AG20443 (cell line): Measurements from ENCODE around the gene HEXIM2.

Experiments used
- DNase-seq: peaks from one replicate; pipeline ENCODE4 v3.0.0; 2012; ENCODE audit warnings: low spot score, mixed read lengths

Gene HEXIM2

GRCh38 chr17:45170280-45170930 is 8.7 kb downstream of the HEXIM2 start:
- no peak for DNase-seq

GRCh38 chr17:45170931-45171337 is 9.3 kb downstream of the HEXIM2 start:
- peak; percentile 90 for DNase-seq

- DNase-seq, result peak; percentile 47
Measured at GRCh38 chr17:45171338-45172231, 9.9 kb downstream of the HEXIM2 start.

- no peak for DNase-seq
Measured at GRCh38 chr17:45172232-45172540, 10.5 kb downstream of the HEXIM2 start.

- DNase-seq, result peak; percentile 80
Measured at GRCh38 chr17:45172541-45173286, 11.0 kb downstream of the HEXIM2 start.

GRCh38 chr17:45175759-45176115 is 14.1 kb downstream of the HEXIM2 start:
- no peak for DNase-seq

GRCh38 chr17:45177563-45177962 is 15.9 kb downstream of the HEXIM2 start:
- no peak for DNase-seq

GRCh38 chr17:45184144-45184543 is 22.5 kb downstream of the HEXIM2 start:
- no peak for DNase-seq

- DNase-seq, result no peak
Measured at GRCh38 chr17:45186801-45187354, 25.2 kb downstream of the HEXIM2 start.

- DNase-seq, result no peak
Measured at GRCh38 chr17:45189009-45189408, 27.3 kb downstream of the HEXIM2 start.

- no peak for DNase-seq
Measured at GRCh38 chr17:45190503-45191255, 29.0 kb downstream of the HEXIM2 start.

GRCh38 chr17:45195424-45195823 is 33.7 kb downstream of the HEXIM2 start:
- DNase-seq, result no peak

- no peak for DNase-seq
Measured at GRCh38 chr17:45197108-45197507, 35.4 kb downstream of the HEXIM2 start.

GRCh38 chr17:45197555-45198334 is 36.1 kb downstream of the HEXIM2 start:
- peak; percentile 96 for DNase-seq

- no peak for DNase-seq
Measured at GRCh38 chr17:45200701-45201100, 39.0 kb downstream of the HEXIM2 start.

GRCh38 chr17:45201457-45201856 is 39.8 kb downstream of the HEXIM2 start:
- DNase-seq, result no peak

GRCh38 chr17:45201880-45202279 is 40.2 kb downstream of the HEXIM2 start:
- peak; percentile 68 for DNase-seq

GRCh38 chr17:45218895-45219661 is 57.4 kb downstream of the HEXIM2 start:
- peak; percentile 85 for DNase-seq
